Liver (tissue), 9 donors: ENCODE results near the gene NDRG2. TPM values are rescaled to one million over a fixed set of nuclear protein-coding genes. Genes with fewer than 3 reads are reported as not detected.
A peak's percentile ranks its signal among the peaks of the same experiment; 100 is the strongest.

ENCODE experiments used
- DNase-seq: peaks from one replicate; pipeline ENCODE4 v3.0.0-alpha.2; 2017; ENCODE audit warnings: low spot score
- H3K27ac ChIP-seq, 2 donors: one replicate each; pipeline ENCODE4 v1.7.0; 2013; ENCODE audit warnings: inconsistent platforms in 2 of 2, low read length in 2 of 2, control low read depth in 1 of 2, low read depth in 1 of 2, mild to moderate bottlenecking in 1 of 2
- H3K27me3 ChIP-seq, 4 donors: one replicate each; pipeline versions ENCODE4 v1.6.1 to v1.7.0; 2013; ENCODE audit warnings: low read length in 3 of 4, inconsistent platforms in 1 of 4, mild to moderate bottlenecking in 1 of 4, moderate library complexity in 1 of 4; ENCODE audit not compliant: control insufficient read depth in 4 of 4, insufficient read depth in 4 of 4
- H3K36me3 ChIP-seq, 4 donors: one replicate each; pipeline versions ENCODE4 v1.6.1 to v1.7.0; 2013; ENCODE audit warnings: low read length in 3 of 4, mild to moderate bottlenecking in 3 of 4, low read depth in 1 of 4, moderate library complexity in 1 of 4; ENCODE audit not compliant: control insufficient read depth in 4 of 4, insufficient read depth in 3 of 4
- H3K4me1 ChIP-seq, 4 donors: one replicate each; pipeline versions ENCODE4 v1.6.1 to v1.7.0; 2013; ENCODE audit warnings: low read length in 3 of 4, mild to moderate bottlenecking in 3 of 4, moderate library complexity in 1 of 4; ENCODE audit not compliant: control insufficient read depth in 4 of 4, insufficient read depth in 4 of 4
- H3K4me3 ChIP-seq, 3 donors: one replicate each; pipeline versions ENCODE4 v1.6.1 to v1.7.0; 2013; ENCODE audit warnings: low read length in 3 of 3, control low read depth in 1 of 3, low read depth in 1 of 3, mild to moderate bottlenecking in 1 of 3
- H3K9ac ChIP-seq, 2 donors: one replicate each; pipeline ENCODE4 v1.7.0; 2013; ENCODE audit warnings: low read length in 2 of 2, mild to moderate bottlenecking in 2 of 2, moderate library complexity in 2 of 2, control low read depth in 1 of 2, low read depth in 1 of 2
- H3K9me3 ChIP-seq, 4 donors: one replicate each; pipeline versions ENCODE4 v1.6.1 to v1.7.0; 2013; ENCODE audit warnings: low read length in 3 of 4; ENCODE audit not compliant: control insufficient read depth in 4 of 4
- ATF3 ChIP-seq: IDR thresholded peaks from 2 replicates; pipeline ENCODE4 v1.6.1; 2016; ENCODE audit warnings: antibody characterized with exemption
- CTCF ChIP-seq: fragments of 150-350 bp; IDR thresholded peaks from 2 replicates; pipeline ENCODE4 v1.5.1; 2017; ENCODE audit warnings: improper control_type of control experiment, low read depth, low read length; ENCODE audit not compliant: missing input control
- EGR1 ChIP-seq, 2 donors: IDR thresholded peaks; 2 replicates each; pipeline ENCODE4 v1.6.1; 2016 to 2018; ENCODE audit warnings: antibody characterized with exemption in 2 of 2, low read depth in 2 of 2
- FOXA1 ChIP-seq: IDR thresholded peaks from 2 replicates; pipeline ENCODE4 v1.6.1; 2016; ENCODE audit warnings: antibody characterized with exemption
- FOXA2 ChIP-seq: IDR thresholded peaks from 2 replicates; pipeline ENCODE4 v1.6.1; 2016; ENCODE audit warnings: antibody characterized with exemption
- GABPA ChIP-seq, 2 donors: IDR thresholded peaks in 1 of 2; conservative IDR thresholded peaks in 1 of 2; 2 replicates each; pipeline ENCODE4 v1.6.1; 2016; ENCODE audit warnings: antibody characterized with exemption in 2 of 2, mild to moderate bottlenecking in 1 of 2, moderate library complexity in 1 of 2
- HNF4A ChIP-seq, 2 donors: conservative IDR thresholded peaks; 2 replicates each; pipeline ENCODE4 v1.6.1; 2016; ENCODE audit warnings: antibody characterized with exemption in 2 of 2, mild to moderate bottlenecking in 2 of 2
- HNF4G ChIP-seq: IDR thresholded peaks from 2 replicates; pipeline ENCODE4 v1.6.1; 2016; ENCODE audit warnings: antibody characterized with exemption
- JUND ChIP-seq, 2 donors: IDR thresholded peaks; 2 replicates each; pipeline ENCODE4 v1.6.1; 2016; ENCODE audit warnings: antibody characterized with exemption in 2 of 2
- NR2F2 ChIP-seq: IDR thresholded peaks from 2 replicates; pipeline ENCODE4 v1.6.1; 2016; ENCODE audit warnings: antibody characterized with exemption
- RAD21 ChIP-seq, 2 donors: IDR thresholded peaks; 2 replicates each; pipeline ENCODE4 v1.6.1; 2016; ENCODE audit warnings: antibody characterized with exemption in 2 of 2, mild to moderate bottlenecking in 2 of 2
- REST ChIP-seq: IDR thresholded peaks from 2 replicates; pipeline ENCODE4 v1.6.1; 2016; ENCODE audit warnings: antibody characterized with exemption, mild to moderate bottlenecking
- RXRA ChIP-seq, 2 donors: IDR thresholded peaks; 2 replicates each; pipeline ENCODE4 v1.6.1; 2017 to 2018; ENCODE audit warnings: antibody characterized with exemption in 2 of 2, mild to moderate bottlenecking in 1 of 2
- SP1 ChIP-seq: IDR thresholded peaks from 2 replicates; pipeline ENCODE4 v1.6.1; 2018; ENCODE audit warnings: antibody characterized with exemption, mild to moderate bottlenecking
- YY1 ChIP-seq: IDR thresholded peaks from 2 replicates; pipeline ENCODE4 v1.6.1; 2016; ENCODE audit warnings: antibody characterized with exemption, mild to moderate bottlenecking
- ZBTB33 ChIP-seq: IDR thresholded peaks from 2 replicates; pipeline ENCODE4 v1.6.1; 2016; ENCODE audit warnings: antibody characterized with exemption
- WGBS: extraction: QIAGEN DNeasy Blood & Tissue Kit; methylation state at CpG from one replicate; pipeline ENCODE4 v1.1.7; 2013; 5-methylcytosine and 5-hydroxymethylcytosine counted together
- polyA plus RNA-seq, 2 donors: library from polyadenylated mRNA; stranded (reverse) in 1 of 2; unstranded in 1 of 2; fragments of 200-250 nt in 1 of 2; fragments of >200 nt in 1 of 2; fragmentation: Nextera tagmentation in 1 of 2; extraction: Ambion mirVana in 1 of 2; gene quantifications; one replicate each; pipeline versions ENCODE4 v1.2.1 to v1.2.3, GENCODE V29; 2013 to 2015
- total RNA-seq, 2 donors: library from RNA; depleted of rRNA; stranded (reverse); fragments of >200 nt; gene quantifications; one replicate each; pipeline ENCODE4 v1.2.3, GENCODE V29; 2014
- donor health status: healthy.
- donor health status: healthy.
- donor health status: healthy.
- donor health status: healthy.
- donor health status: healthy.

The NDRG2 gene
- total and polyA plus RNA-seq, 4 donors, result 72.9 to 191 (median 132) TPM

- no peak for DNase-seq
- peak overlapping the region in 1 of 3 donors; percentile 38 for H3K4me3 ChIP-seq
- H3K27ac ChIP-seq, result no peak overlapping the region
- no peak overlapping the region for H3K9ac ChIP-seq
- peaks cover 0 to 14% (median 8%) of the 10 kb centered on the region in 4 donors for H3K4me1 ChIP-seq
- H3K27me3 ChIP-seq, result peaks cover 0 to 3% (median 0%) of the 10 kb centered on the region in 4 donors
- 16% methylated on average over 8 of the region's 8 CpGs for WGBS
- no peaks in the 10 kb centered on the region for H3K9me3 ChIP-seq
- TF ChIP-seq GABPA (IDR thresholded peaks at IDR 0.05 in 1 of 2, conservative IDR thresholded peaks at IDR 0.05 in 1 of 2), result peak in 1 of 2 donors; percentile 9
- TF ChIP-seq HNF4A (conservative IDR thresholded peaks at IDR 0.05), result no peak
- TF ChIP-seq FOXA1, result no peak
- no peak for TF ChIP-seq EGR1 (IDR thresholded peaks at IDR 0.05; ENCODE audit: low read depth in 2 of 2)
- TF ChIP-seq RXRA (IDR thresholded peaks at IDR 0.05), result no peak
- no peak for TF ChIP-seq CTCF
- TF ChIP-seq HNF4G, result no peak
- peak; percentile 9 for TF ChIP-seq YY1
- no peak for TF ChIP-seq FOXA2
- no peak for TF ChIP-seq JUND (IDR thresholded peaks at IDR 0.05)
- TF ChIP-seq REST, result no peak
- TF ChIP-seq NR2F2, result peak; percentile 41
- no peak for TF ChIP-seq ZBTB33
- H3K36me3 ChIP-seq, result no peaks in the 10 kb centered on the region
These were observed 53.2 kb downstream of the NDRG2 start for GRCh38 chr14:20971705-20972021.

GRCh38 chr14:20970983-20971704, 53.7 kb downstream of the NDRG2 start:
- no peaks in the 10 kb centered on the region for H3K36me3 ChIP-seq
- H3K4me3 ChIP-seq, result peak overlapping the region; percentile 38 to 66 (median 65)
- WGBS, result 3% methylated on average over 47 of the region's 47 CpGs
- peaks cover 0 to 3% (median 0%) of the 10 kb centered on the region in 4 donors for H3K27me3 ChIP-seq
- DNase-seq, result peak; percentile 87
- peak; percentile 88 for TF ChIP-seq CTCF
- peak; percentile 59 for TF ChIP-seq YY1
- TF ChIP-seq RAD21 (IDR thresholded peaks at IDR 0.05), result peak; percentile 66 to 86
- TF ChIP-seq GABPA (IDR thresholded peaks at IDR 0.05 in 1 of 2, conservative IDR thresholded peaks at IDR 0.05 in 1 of 2), result peak in 1 of 2 donors; percentile 22
- no peak for TF ChIP-seq JUND (IDR thresholded peaks at IDR 0.05)
- TF ChIP-seq RXRA (IDR thresholded peaks at IDR 0.05), result peak in 1 of 2 donors; percentile 8
- no peak for TF ChIP-seq SP1
- TF ChIP-seq ATF3, result no peak
- H3K9ac ChIP-seq, result peak overlapping the region; percentile 16 to 19
- H3K27ac ChIP-seq, result peak overlapping the region; percentile 16 to 31
- peaks cover 0 to 14% (median 8%) of the 10 kb centered on the region in 4 donors for H3K4me1 ChIP-seq
- no peaks in the 10 kb centered on the region for H3K9me3 ChIP-seq
